GM23338 (cell line): ENCODE measurements around the gene CHPF. TPM values are rescaled to one million over a fixed set of nuclear protein-coding genes. Genes with fewer than 3 reads are reported as not detected.

Experiments used
- ATAC-seq: fragments of 200-7000 bp; cut with Tn5 transposase; 3 replicates; pipeline ENCODE4 v1.9.1; 2020
- DNase-seq: peaks from one replicate; pipeline ENCODE4 v3.0.0-alpha.2; 2015; ENCODE audit warnings: low spot score
- H2AFZ ChIP-seq: fragments of 200-600 bp; sonication (generic); 2 replicates; pipeline ENCODE4 v1.8.0; 2016; ENCODE audit warnings: antibody characterized with exemption, mild to moderate bottlenecking, moderate library complexity
- H3F3A ChIP-seq: fragments of 200-600 bp; sonication (generic); replicated peaks from 2 replicates; pipeline ENCODE4 v1.8.0; 2017; ENCODE audit warnings: antibody characterized with exemption, mixed run types, low read depth
- H3K27ac ChIP-seq: fragments of 200-600 bp; sonication (generic); 2 replicates; pipeline ENCODE4 v1.6.1; 2016; ENCODE audit warnings: low read depth
- H3K27me3 ChIP-seq: fragments of 200-600 bp; sonication (generic); 2 replicates; pipeline ENCODE4 v1.8.0; 2016; ENCODE audit warnings: mild to moderate bottlenecking, mixed run types, moderate library complexity; ENCODE audit not compliant: insufficient read depth
- H3K36me3 ChIP-seq: fragments of 200-600 bp; sonication (generic); 2 replicates; pipeline ENCODE4 v1.8.0; 2016; ENCODE audit warnings: mild to moderate bottlenecking; ENCODE audit not compliant: insufficient read depth
- H3K4me1 ChIP-seq: fragments of 200-600 bp; sonication (generic); 2 replicates; pipeline ENCODE4 v1.8.0; 2016; ENCODE audit warnings: mild to moderate bottlenecking, moderate library complexity; ENCODE audit not compliant: insufficient read depth
- H3K4me2 ChIP-seq: fragments of 200-600 bp; sonication (generic); 2 replicates; pipeline ENCODE4 v1.7.1; 2017; ENCODE audit warnings: mixed run types
- H3K4me3 ChIP-seq: fragments of 200-600 bp; sonication (generic); 2 replicates; pipeline ENCODE4 v1.6.1; 2016; ENCODE audit warnings: mixed run types
- H3K79me2 ChIP-seq: fragments of 200-600 bp; sonication (generic); replicated peaks from 2 replicates; pipeline ENCODE4 v1.8.0; 2017; ENCODE audit warnings: mild to moderate bottlenecking; ENCODE audit not compliant: insufficient read depth
- H3K9me2 ChIP-seq: fragments of 200-600 bp; sonication (generic); 2 replicates; pipeline ENCODE4 v1.8.0; 2017; ENCODE audit not compliant: insufficient read depth
- H4K20me1 ChIP-seq: fragments of 200-600 bp; sonication (generic); replicated peaks from 2 replicates; pipeline ENCODE4 v1.8.0; 2017; ENCODE audit warnings: mild to moderate bottlenecking; ENCODE audit not compliant: insufficient read depth
- H3K27ac Mint-ChIP-seq: 2 replicates; pipeline ENCODE4 v1.8.0; 2020; ENCODE audit warnings: inconsistent platforms, mild to moderate bottlenecking, moderate library complexity, mixed read lengths
- H3K27me3 Mint-ChIP-seq: 3 replicates; pipeline ENCODE4 v1.8.0; 2022; ENCODE audit warnings: low read depth, mild to moderate bottlenecking, moderate library complexity, mixed read lengths, inconsistent platforms; ENCODE audit not compliant: insufficient read depth, poor library complexity
- H3K36me3 Mint-ChIP-seq: 3 replicates; pipeline ENCODE4 v1.8.0; 2021; ENCODE audit warnings: low read depth, mild to moderate bottlenecking, inconsistent platforms, moderate library complexity, mixed read lengths
- H3K4me1 Mint-ChIP-seq: 3 replicates; pipeline ENCODE4 v1.8.0; 2020; ENCODE audit warnings: mild to moderate bottlenecking, inconsistent platforms, mixed read lengths
- H3K4me3 Mint-ChIP-seq: 3 replicates; pipeline ENCODE4 v1.8.0; 2021; ENCODE audit warnings: moderate library complexity, mild to moderate bottlenecking, inconsistent platforms, mixed read lengths
- H3K9me3 Mint-ChIP-seq: 3 replicates; pipeline ENCODE4 v1.8.0; 2020; ENCODE audit warnings: moderate library complexity, mild to moderate bottlenecking, inconsistent platforms, mixed read lengths
- CREB1 ChIP-seq: fragments of 250-450 bp; sonication (Bioruptor Pico); IDR thresholded peaks from 2 replicates; pipeline ENCODE4 v1.5.0; 2020; ENCODE audit warnings: low read depth, mild to moderate bottlenecking, moderate library complexity
- CTCF ChIP-seq, 2 experiments: fragments of 200-600 bp in 1 of 2; sonication (generic) in 1 of 2; conservative IDR thresholded peaks; 2 replicates each; pipeline versions ENCODE4 v1.5.1 to v1.6.1; 2016 to 2017; ENCODE audit warnings: antibody characterized with exemption in 2 of 2, low read depth in 2 of 2, mild to moderate bottlenecking in 2 of 2, moderate library complexity in 1 of 2
- ETS1 ChIP-seq: IDR thresholded peaks from 2 replicates; pipeline ENCODE4 v1.6.1; 2016; ENCODE audit warnings: antibody characterized with exemption
- EZH2 ChIP-seq: fragments of 200-600 bp; sonication (generic); IDR thresholded peaks from one replicate; pipeline ENCODE4 v1.8.0; 2017; ENCODE audit warnings: antibody characterized with exemption, mild to moderate bottlenecking, low read depth; ENCODE audit not compliant: unreplicated experiment
- EZH2phosphoT487 ChIP-seq: fragments of 200-600 bp; sonication (generic); IDR thresholded peaks from one replicate; pipeline ENCODE4 v1.8.1; 2018; ENCODE audit warnings: antibody characterized with exemption; ENCODE audit not compliant: unreplicated experiment
- JUNB ChIP-seq: IDR thresholded peaks from one replicate; pipeline ENCODE4 v1.6.1; 2016; ENCODE audit warnings: antibody characterized with exemption; ENCODE audit not compliant: unreplicated experiment
- NANOG ChIP-seq: IDR thresholded peaks from 2 replicates; pipeline ENCODE4 v1.6.1; 2016; ENCODE audit warnings: antibody characterized with exemption, borderline replicate concordance
- POLR2AphosphoS5 ChIP-seq: IDR thresholded peaks from 2 replicates; pipeline ENCODE4 v1.6.1; 2016; ENCODE audit warnings: antibody characterized with exemption, low read depth
- ZNF114 ChIP-seq: fragments of 250-450 bp; sonication (Bioruptor Pico); IDR thresholded peaks from 2 replicates; pipeline ENCODE4 v1.5.0; 2020; ENCODE audit warnings: mild to moderate bottlenecking, moderate library complexity
- ZNF462 ChIP-seq: fragments of 250-450 bp; sonication (Bioruptor Pico); IDR thresholded peaks from 2 replicates; pipeline ENCODE4 v1.5.0; 2020; ENCODE audit warnings: mild to moderate bottlenecking, moderate library complexity
- polyA plus RNA-seq: library from polyadenylated mRNA; unstranded; fragments of >200 nt; fragmentation: Nextera tagmentation; extraction: Ambion mirVana; gene quantifications from 2 replicates; pipeline ENCODE4 v1.2.1, GENCODE V29; 2016
- total RNA-seq: library from RNA; depleted of rRNA; stranded (reverse); fragments of >200 nt; shearing (Covaris generic); gene quantifications from 2 replicates; pipeline ENCODE4 v1.2.3, GENCODE V29; 2014

Gene CHPF
- total and polyA plus RNA-seq, 2 experiments from 2014 or later, result 36.5 to 252 TPM

GRCh38 chr2:219539926-219540678 lies 3.5 kb downstream of the CHPF start:
- peaks cover 21% of the 10 kb centered on the region for H4K20me1 ChIP-seq
- peaks cover 33% of the 10 kb centered on the region for H3K36me3 Mint-ChIP-seq

More at GRCh38 chr2:219539926-219540678, 3.5 kb downstream of the CHPF start:
- H3K27me3 Mint-ChIP-seq, result peaks cover 27% of the 10 kb centered on the region
- H3F3A ChIP-seq, result peaks cover 19% of the 10 kb centered on the region
- no peak for ATAC-seq
- no peak overlapping the region for H3K27ac Mint-ChIP-seq
- no peaks in the 10 kb centered on the region for H3K9me2 ChIP-seq
- H3K27ac ChIP-seq, result no peak overlapping the region
- no peak overlapping the region for H3K4me3 Mint-ChIP-seq
- no peak for DNase-seq
- H3K4me1 Mint-ChIP-seq, result peaks cover 41% of the 10 kb centered on the region
- no peak overlapping the region for H3K4me3 ChIP-seq
- peaks cover 9% of the 10 kb centered on the region for H3K36me3 ChIP-seq
- no peaks in the 10 kb centered on the region; the same call in 2 of the 3 replicates for H3K9me3 Mint-ChIP-seq
- H3K79me2 ChIP-seq, result peaks cover 14% of the 10 kb centered on the region
- H2AFZ ChIP-seq, result no peak overlapping the region
- H3K4me2 ChIP-seq, result no peak overlapping the region
- no peak for TF ChIP-seq ETS1
- no peak for TF ChIP-seq ZNF462
- TF ChIP-seq CTCF (conservative IDR thresholded peaks at IDR 0.05; ENCODE audit: low read depth in 2 of 2), result no peak
- TF ChIP-seq POLR2AphosphoS5, result no peak
- no peak for TF ChIP-seq JUNB
- no peak for TF ChIP-seq CREB1 (CRISPR knock-in tag)
- no peak for TF ChIP-seq EZH2phosphoT487
- TF ChIP-seq NANOG, result no peak
- TF ChIP-seq EZH2, result no peak
- no peak for TF ChIP-seq ZNF114 (CRISPR knock-in tag)
- peaks cover 29% of the 10 kb centered on the region for H3K4me1 ChIP-seq
- peaks cover 9% of the 10 kb centered on the region; the same call in 1 of the 2 replicates for H3K27me3 ChIP-seq
